ENCODE results near the gene NMD3.

The NMD3 gene

GRCh38 chr3:161239700-161240099 lies 18.6 kb downstream of the NMD3 start:
- Histone ChIP-seq H3K9me3 (ENCODE audit: low read depth, low read length) (no peaks in the 10 kb centered on the region), H3K36me3 (ENCODE audit: insufficient read depth, low read length) (peaks cover 91% of the 10 kb centered on the region), H3K9ac (ENCODE audit: insufficient read length) (no peak overlapping the region), H3K4me3 (no peak overlapping the region), H3K27ac (no peak overlapping the region)
- TF ChIP-seq POLR2AphosphoS5 (IDR thresholded peaks at IDR 0.05; ENCODE audit: borderline replicate concordance, low read depth, low read length) (no peak), FOXP2 (optimal IDR thresholded peaks at IDR 0.05; ENCODE audit: control extremely low read depth, extremely low read length, insufficient read depth) (no peak), EZH2 (IDR thresholded peaks at IDR 0.05) (no peak)
- DNase-seq (ENCODE audit: low read depth, low spot score) = no peak

DNA sequence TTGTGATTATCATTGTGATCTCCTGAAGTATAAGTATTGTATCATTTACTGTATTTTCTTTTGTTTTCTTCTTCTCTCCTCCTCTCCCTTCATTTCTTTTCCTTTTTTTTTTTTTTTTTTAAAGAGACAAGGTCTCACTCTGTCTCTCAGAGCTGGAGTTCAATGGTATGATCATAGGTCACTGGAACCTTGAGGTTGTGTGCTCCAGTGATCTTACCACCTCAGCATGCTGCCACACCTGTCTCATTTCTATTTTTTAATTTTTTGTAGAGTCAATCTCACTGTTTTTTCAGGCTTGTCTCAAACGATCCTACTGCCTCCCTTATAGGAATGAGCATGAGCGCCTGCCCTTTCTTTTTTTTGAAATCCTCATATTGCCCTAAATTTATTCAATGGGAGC lies 23.4 kb downstream of the NMD3 start:
- Histone ChIP-seq H3K9me3 (ENCODE audit: low read depth, low read length) (no peaks in the 10 kb centered on the region), H3K27ac (no peak overlapping the region), H3K9ac (ENCODE audit: insufficient read length) (no peak overlapping the region), H3K36me3 (ENCODE audit: insufficient read depth, low read length) (peaks cover 90% of the 10 kb centered on the region), H3K4me3 (no peak overlapping the region)
- no peak for DNase-seq (ENCODE audit: low read depth, low spot score)
- TF ChIP-seq FOXP2 (optimal IDR thresholded peaks at IDR 0.05; ENCODE audit: control extremely low read depth, extremely low read length, insufficient read depth) (no peak), EZH2 (IDR thresholded peaks at IDR 0.05) (no peak), POLR2AphosphoS5 (IDR thresholded peaks at IDR 0.05; ENCODE audit: borderline replicate concordance, low read depth, low read length) (no peak)

GRCh38 chr3:161247049-161247448 lies 25.9 kb downstream of the NMD3 start:
- no peak overlapping the region for H3K9ac ChIP-seq (ENCODE audit: insufficient read length)
- no peaks in the 10 kb centered on the region for H3K9me3 ChIP-seq (ENCODE audit: low read depth, low read length)
- no peak for TF ChIP-seq POLR2AphosphoS5 (IDR thresholded peaks at IDR 0.05; ENCODE audit: borderline replicate concordance, low read depth, low read length)
- no peak for TF ChIP-seq EZH2 (IDR thresholded peaks at IDR 0.05)
- no peak for TF ChIP-seq FOXP2 (optimal IDR thresholded peaks at IDR 0.05; ENCODE audit: control extremely low read depth, extremely low read length, insufficient read depth)
- H3K36me3 ChIP-seq (ENCODE audit: insufficient read depth, low read length) = peaks cover 91% of the 10 kb centered on the region
- no peak for DNase-seq (ENCODE audit: low read depth, low spot score)
- no peak overlapping the region for H3K27ac ChIP-seq
- no peak overlapping the region for H3K4me3 ChIP-seq

GRCh38 chr3:161250116-161250515 lies 29.0 kb downstream of the NMD3 start:
- Histone ChIP-seq H3K36me3 (ENCODE audit: insufficient read depth, low read length) (peaks cover 91% of the 10 kb centered on the region), H3K27ac (no peak overlapping the region)
- TF ChIP-seq EZH2 (IDR thresholded peaks at IDR 0.05) (no peak), POLR2AphosphoS5 (IDR thresholded peaks at IDR 0.05; ENCODE audit: borderline replicate concordance, low read depth, low read length) (no peak), FOXP2 (optimal IDR thresholded peaks at IDR 0.05; ENCODE audit: control extremely low read depth, extremely low read length, insufficient read depth) (no peak)

GRCh38 chr3:161251716-161252115 lies 30.6 kb downstream of the NMD3 start:
- no peak overlapping the region for H3K27ac ChIP-seq

More at GRCh38 chr3:161250116-161250515, 29.0 kb downstream of the NMD3 start:
- no peak overlapping the region for H3K9ac ChIP-seq (ENCODE audit: insufficient read length)
- DNase-seq (ENCODE audit: low read depth, low spot score) = no peak
- H3K4me3 ChIP-seq = no peak overlapping the region
- no peaks in the 10 kb centered on the region for H3K9me3 ChIP-seq (ENCODE audit: low read depth, low read length)

DNA sequence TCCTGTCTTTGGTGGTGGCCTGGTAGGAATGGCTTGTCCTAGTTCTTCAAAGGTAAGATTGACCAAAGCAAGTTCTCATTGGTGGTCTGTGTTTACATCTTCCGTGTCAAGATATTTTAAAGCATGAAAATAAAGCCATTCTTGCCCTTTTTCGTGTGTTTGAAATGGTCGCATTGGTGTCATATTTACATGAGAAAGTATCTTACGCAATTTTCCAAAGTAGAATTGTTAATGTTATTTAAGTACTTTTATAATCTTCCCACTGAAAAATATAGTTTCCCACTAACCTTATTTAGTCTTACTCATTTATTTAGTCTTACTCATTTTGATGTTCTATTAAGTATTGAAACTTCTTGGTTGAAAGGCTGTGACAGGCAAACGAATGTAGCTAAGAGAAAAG lies 31.0 kb downstream of the NMD3 start:
- H3K9me3 ChIP-seq (ENCODE audit: low read depth, low read length) = no peaks in the 10 kb centered on the region
- TF ChIP-seq POLR2AphosphoS5 (IDR thresholded peaks at IDR 0.05; ENCODE audit: borderline replicate concordance, low read depth, low read length) = no peak
- peaks cover 94% of the 10 kb centered on the region for H3K36me3 ChIP-seq (ENCODE audit: insufficient read depth, low read length)
- DNase-seq (ENCODE audit: low read depth, low spot score) = no peak
- no peak overlapping the region for H3K9ac ChIP-seq (ENCODE audit: insufficient read length)
- H3K4me3 ChIP-seq = no peak overlapping the region
- H3K27ac ChIP-seq = no peak overlapping the region

More at GRCh38 chr3:161251716-161252115, 30.6 kb downstream of the NMD3 start:
- no peak for DNase-seq (ENCODE audit: low read depth, low spot score)
- TF ChIP-seq FOXP2 (optimal IDR thresholded peaks at IDR 0.05; ENCODE audit: control extremely low read depth, extremely low read length, insufficient read depth) (no peak), POLR2AphosphoS5 (IDR thresholded peaks at IDR 0.05; ENCODE audit: borderline replicate concordance, low read depth, low read length) (no peak), EZH2 (IDR thresholded peaks at IDR 0.05) (no peak)
- Histone ChIP-seq H3K9me3 (ENCODE audit: low read depth, low read length) (no peaks in the 10 kb centered on the region), H3K9ac (ENCODE audit: insufficient read length) (no peak overlapping the region), H3K36me3 (ENCODE audit: insufficient read depth, low read length) (peaks cover 94% of the 10 kb centered on the region), H3K4me3 (no peak overlapping the region)

- peaks cover 93% of the 10 kb centered on the region for H3K36me3 ChIP-seq (ENCODE audit: insufficient read depth, low read length)
- H3K9ac ChIP-seq (ENCODE audit: insufficient read length) = no peak overlapping the region
- no peak overlapping the region for H3K4me3 ChIP-seq
- H3K9me3 ChIP-seq (ENCODE audit: low read depth, low read length) = peaks cover 6% of the 10 kb centered on the region; the same call in 1 of the 2 replicates
- TF ChIP-seq FOXP2 (optimal IDR thresholded peaks at IDR 0.05; ENCODE audit: control extremely low read depth, extremely low read length, insufficient read depth) (no peak), EZH2 (IDR thresholded peaks at IDR 0.05) (no peak), POLR2AphosphoS5 (IDR thresholded peaks at IDR 0.05; ENCODE audit: borderline replicate concordance, low read depth, low read length) (no peak)
- no peak overlapping the region for H3K27ac ChIP-seq
- no peak for DNase-seq (ENCODE audit: low read depth, low spot score)
Measured at GRCh38 chr3:161253711-161254110, 32.6 kb downstream of the NMD3 start.

DNA sequence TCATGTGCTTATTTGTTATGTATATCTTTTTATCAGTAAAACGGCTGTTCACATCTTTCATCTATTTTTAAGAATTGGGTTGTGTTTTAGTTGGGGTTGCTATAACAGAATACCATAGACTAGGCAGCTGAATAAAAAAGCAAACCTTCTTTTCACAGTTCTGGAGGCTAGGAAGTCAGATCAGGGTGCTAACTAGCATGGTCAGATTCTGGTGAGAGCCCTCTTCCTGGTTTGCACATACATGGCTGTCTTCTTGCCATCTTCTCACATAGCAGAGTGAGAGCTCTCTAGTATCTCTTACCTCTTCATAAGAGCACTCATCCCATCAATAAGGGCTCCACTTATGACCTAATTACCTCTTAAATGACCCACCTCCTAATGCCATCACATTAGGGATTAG lies 33.8 kb downstream of the NMD3 start:
- H3K36me3 ChIP-seq (ENCODE audit: insufficient read depth, low read length) = peaks cover 83% of the 10 kb centered on the region
- no peak for DNase-seq (ENCODE audit: low read depth, low spot score)
- no peak overlapping the region for H3K9ac ChIP-seq (ENCODE audit: insufficient read length)
- H3K27ac ChIP-seq = no peak overlapping the region
- H3K9me3 ChIP-seq (ENCODE audit: low read depth, low read length) = peaks cover 6% of the 10 kb centered on the region; the same call in 1 of the 2 replicates
- H3K4me3 ChIP-seq = no peak overlapping the region
- no peak for TF ChIP-seq EZH2 (IDR thresholded peaks at IDR 0.05)
- no peak for TF ChIP-seq POLR2AphosphoS5 (IDR thresholded peaks at IDR 0.05; ENCODE audit: borderline replicate concordance, low read depth, low read length)
- TF ChIP-seq FOXP2 (optimal IDR thresholded peaks at IDR 0.05; ENCODE audit: control extremely low read depth, extremely low read length, insufficient read depth) = no peak

GRCh38 chr3:161263057-161263456 lies 41.9 kb downstream of the NMD3 start:
- H3K4me3 ChIP-seq = no peak overlapping the region
- peaks cover 51% of the 10 kb centered on the region for H3K36me3 ChIP-seq (ENCODE audit: insufficient read depth, low read length)
- TF ChIP-seq EZH2 (IDR thresholded peaks at IDR 0.05) (no peak), POLR2AphosphoS5 (IDR thresholded peaks at IDR 0.05; ENCODE audit: borderline replicate concordance, low read depth, low read length) (no peak), FOXP2 (optimal IDR thresholded peaks at IDR 0.05; ENCODE audit: control extremely low read depth, extremely low read length, insufficient read depth) (no peak)
- H3K27ac ChIP-seq = no peak overlapping the region
- H3K9ac ChIP-seq (ENCODE audit: insufficient read length) = no peak overlapping the region
- no peak for DNase-seq (ENCODE audit: low read depth, low spot score)
- H3K9me3 ChIP-seq (ENCODE audit: low read depth, low read length) = peaks cover 13% of the 10 kb centered on the region; the same call in 1 of the 2 replicates
